DND-41 (cell line): ENCODE measurements around the gene GNLY.

Experiments used
- EZH2 ChIP-seq: IDR thresholded peaks from 3 replicates; pipeline ENCODE4 v1.6.1; 2012; ENCODE audit warnings: borderline replicate concordance, low read depth, mild to moderate bottlenecking, moderate library complexity, low read length, inconsistent platforms; ENCODE audit not compliant: severe bottlenecking
- TF ChIP-seq, protein P1 (sequence below): IDR thresholded peaks from 2 replicates; pipeline ENCODE4 v1.5.1; 2012; ENCODE audit warnings: borderline replicate concordance, low read length, moderate library complexity, mild to moderate bottlenecking; ENCODE audit not compliant: poor library complexity, severe bottlenecking; ENCODE audit errors: extremely low read depth

DNA sequence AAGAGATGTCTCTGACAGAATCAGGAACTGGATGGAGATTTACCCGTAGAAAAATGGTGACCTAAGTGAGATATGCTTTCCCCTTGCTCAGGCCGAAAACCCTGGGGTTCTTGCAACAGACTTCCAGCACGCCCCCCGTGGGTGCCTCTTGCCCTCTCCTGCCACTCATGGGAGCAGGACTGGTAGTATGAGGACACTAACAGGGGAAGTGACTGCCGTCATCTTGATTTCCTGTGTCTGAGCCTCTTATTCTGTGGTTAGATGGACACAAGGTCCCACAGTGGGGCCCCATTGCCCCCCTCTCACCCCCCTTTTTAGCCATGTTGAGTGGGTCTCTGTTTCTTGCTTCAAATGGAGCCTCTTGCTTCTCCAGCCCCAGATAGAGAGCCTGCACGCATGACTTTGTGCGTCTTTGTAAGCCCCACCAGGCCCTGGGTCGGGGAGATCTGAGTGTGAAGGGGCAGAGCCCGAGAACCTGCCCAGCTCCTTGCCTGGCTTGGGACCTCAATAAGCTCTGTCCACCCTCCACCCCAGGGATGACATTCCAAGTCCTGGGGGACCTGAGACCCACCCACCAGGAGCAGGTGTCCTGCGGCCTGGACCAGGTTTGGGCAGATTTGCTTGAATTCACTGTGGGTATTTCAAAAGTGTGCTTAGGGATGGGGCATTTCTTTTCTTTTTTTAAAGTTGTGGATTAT lies 12.6 kb downstream of the GNLY start:
- TF ChIP-seq, protein P1, sequence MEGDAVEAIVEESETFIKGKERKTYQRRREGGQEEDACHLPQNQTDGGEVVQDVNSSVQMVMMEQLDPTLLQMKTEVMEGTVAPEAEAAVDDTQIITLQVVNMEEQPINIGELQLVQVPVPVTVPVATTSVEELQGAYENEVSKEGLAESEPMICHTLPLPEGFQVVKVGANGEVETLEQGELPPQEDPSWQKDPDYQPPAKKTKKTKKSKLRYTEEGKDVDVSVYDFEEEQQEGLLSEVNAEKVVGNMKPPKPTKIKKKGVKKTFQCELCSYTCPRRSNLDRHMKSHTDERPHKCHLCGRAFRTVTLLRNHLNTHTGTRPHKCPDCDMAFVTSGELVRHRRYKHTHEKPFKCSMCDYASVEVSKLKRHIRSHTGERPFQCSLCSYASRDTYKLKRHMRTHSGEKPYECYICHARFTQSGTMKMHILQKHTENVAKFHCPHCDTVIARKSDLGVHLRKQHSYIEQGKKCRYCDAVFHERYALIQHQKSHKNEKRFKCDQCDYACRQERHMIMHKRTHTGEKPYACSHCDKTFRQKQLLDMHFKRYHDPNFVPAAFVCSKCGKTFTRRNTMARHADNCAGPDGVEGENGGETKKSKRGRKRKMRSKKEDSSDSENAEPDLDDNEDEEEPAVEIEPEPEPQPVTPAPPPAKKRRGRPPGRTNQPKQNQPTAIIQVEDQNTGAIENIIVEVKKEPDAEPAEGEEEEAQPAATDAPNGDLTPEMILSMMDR: no peak
- no peak for TF ChIP-seq EZH2
